Neutrophil (primary cell): ENCODE data around the gene NT5C.

Experiments
- H3K27ac ChIP-seq: fragments of 200-600 bp; sonication (generic); 2 replicates; pipeline ENCODE4 v1.5.1; 2016; ENCODE audit warnings: mild to moderate bottlenecking, moderate library complexity
- H3K27me3 ChIP-seq: fragments of 200-600 bp; sonication (generic); 2 replicates; pipeline ENCODE4 v1.6.0; 2016; ENCODE audit warnings: mild to moderate bottlenecking
- H3K36me3 ChIP-seq: fragments of 200-600 bp; sonication (generic); 2 replicates; pipeline ENCODE4 v1.5.1; 2017
- H3K4me1 ChIP-seq, 2 experiments: fragments of 200-600 bp in 1 of 2; sonication (generic) in 1 of 2; 1 replicate in 1 of 2; 2 replicates in 1 of 2; pipeline versions ENCODE4 v1.5.1 to v1.6.1; 2013 to 2016; ENCODE audit warnings: low read depth in 1 of 2, low read length in 1 of 2, mild to moderate bottlenecking in 1 of 2, moderate library complexity in 1 of 2; ENCODE audit not compliant: control insufficient read depth in 1 of 2, insufficient read depth in 1 of 2
- H3K4me3 ChIP-seq, 2 experiments: fragments of 200-600 bp in 1 of 2; sonication (generic) in 1 of 2; 1 replicate in 1 of 2; 2 replicates in 1 of 2; pipeline ENCODE4 v1.5.1; 2013 to 2016; ENCODE audit warnings: low read depth in 1 of 2, low read length in 1 of 2, mild to moderate bottlenecking in 1 of 2, moderate library complexity in 1 of 2
- H3K9me3 ChIP-seq: fragments of 200-600 bp; sonication (generic); 2 replicates; pipeline ENCODE4 v1.5.1; 2016
- TF ChIP-seq, protein P1 (sequence below): fragments of 200-600 bp; sonication (generic); IDR thresholded peaks from 2 replicates; pipeline ENCODE4 v1.5.1; 2016; ENCODE audit warnings: antibody characterized with exemption

NT5C gene

DNA sequence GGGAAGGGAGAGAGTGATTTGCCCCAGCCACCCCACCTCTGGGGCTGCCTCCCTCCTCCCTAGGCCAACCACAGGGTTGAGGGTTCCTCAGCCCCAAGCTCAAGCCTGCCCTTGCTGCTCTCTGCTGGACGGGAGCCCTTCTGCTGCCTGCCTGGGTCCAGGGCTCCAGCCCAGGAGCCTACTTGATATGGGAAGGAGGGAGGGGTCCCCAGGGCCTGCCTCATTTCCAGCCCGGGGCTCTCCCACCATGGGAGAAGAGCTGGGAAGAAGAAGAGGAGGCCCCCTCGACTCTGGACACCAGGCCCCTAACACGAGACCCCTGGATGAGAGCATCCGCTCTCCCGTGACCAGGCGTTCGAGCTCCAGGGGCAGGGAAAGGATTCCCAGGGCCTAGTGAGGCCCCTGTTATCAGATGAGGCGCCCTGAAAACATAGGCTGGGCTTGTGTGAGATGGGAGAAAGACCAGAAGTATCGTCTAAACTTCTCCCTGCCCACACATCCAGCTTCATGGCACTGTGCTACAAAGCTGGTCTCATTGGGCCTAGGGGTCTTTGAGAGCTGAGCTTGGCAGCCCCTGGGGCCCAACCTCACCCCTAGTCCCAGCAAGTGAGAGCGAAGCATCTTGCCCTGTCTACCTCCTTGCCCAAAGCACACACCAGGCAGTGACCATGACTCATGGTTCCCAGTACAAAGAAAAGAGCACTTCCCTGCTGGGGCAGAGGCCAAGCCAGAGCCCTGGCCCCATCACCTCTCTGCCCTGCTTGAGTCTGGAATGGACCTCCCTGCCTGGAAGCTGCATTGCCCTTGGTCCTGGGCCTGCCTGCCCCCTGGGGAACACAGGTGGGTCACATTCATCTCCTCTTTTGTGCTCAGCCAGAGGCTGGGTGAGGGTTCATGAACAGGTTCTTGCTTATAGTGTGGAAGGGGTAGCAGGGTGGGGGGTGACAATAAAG lies 42.8 kb downstream of the NT5C start:
- Histone ChIP-seq H3K4me3 (peak overlapping the region; percentile 80 to 86), H3K9me3 (no peaks in the 10 kb centered on the region), H3K27me3 (no peaks in the 10 kb centered on the region), H3K4me1 (peaks cover 58 to 64% of the 10 kb centered on the region in 2 experiments), H3K36me3 (peaks cover 2% of the 10 kb centered on the region), H3K27ac (peak overlapping the region; percentile 99)
- TF ChIP-seq, protein P1, sequence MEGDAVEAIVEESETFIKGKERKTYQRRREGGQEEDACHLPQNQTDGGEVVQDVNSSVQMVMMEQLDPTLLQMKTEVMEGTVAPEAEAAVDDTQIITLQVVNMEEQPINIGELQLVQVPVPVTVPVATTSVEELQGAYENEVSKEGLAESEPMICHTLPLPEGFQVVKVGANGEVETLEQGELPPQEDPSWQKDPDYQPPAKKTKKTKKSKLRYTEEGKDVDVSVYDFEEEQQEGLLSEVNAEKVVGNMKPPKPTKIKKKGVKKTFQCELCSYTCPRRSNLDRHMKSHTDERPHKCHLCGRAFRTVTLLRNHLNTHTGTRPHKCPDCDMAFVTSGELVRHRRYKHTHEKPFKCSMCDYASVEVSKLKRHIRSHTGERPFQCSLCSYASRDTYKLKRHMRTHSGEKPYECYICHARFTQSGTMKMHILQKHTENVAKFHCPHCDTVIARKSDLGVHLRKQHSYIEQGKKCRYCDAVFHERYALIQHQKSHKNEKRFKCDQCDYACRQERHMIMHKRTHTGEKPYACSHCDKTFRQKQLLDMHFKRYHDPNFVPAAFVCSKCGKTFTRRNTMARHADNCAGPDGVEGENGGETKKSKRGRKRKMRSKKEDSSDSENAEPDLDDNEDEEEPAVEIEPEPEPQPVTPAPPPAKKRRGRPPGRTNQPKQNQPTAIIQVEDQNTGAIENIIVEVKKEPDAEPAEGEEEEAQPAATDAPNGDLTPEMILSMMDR: no peak

DNA sequence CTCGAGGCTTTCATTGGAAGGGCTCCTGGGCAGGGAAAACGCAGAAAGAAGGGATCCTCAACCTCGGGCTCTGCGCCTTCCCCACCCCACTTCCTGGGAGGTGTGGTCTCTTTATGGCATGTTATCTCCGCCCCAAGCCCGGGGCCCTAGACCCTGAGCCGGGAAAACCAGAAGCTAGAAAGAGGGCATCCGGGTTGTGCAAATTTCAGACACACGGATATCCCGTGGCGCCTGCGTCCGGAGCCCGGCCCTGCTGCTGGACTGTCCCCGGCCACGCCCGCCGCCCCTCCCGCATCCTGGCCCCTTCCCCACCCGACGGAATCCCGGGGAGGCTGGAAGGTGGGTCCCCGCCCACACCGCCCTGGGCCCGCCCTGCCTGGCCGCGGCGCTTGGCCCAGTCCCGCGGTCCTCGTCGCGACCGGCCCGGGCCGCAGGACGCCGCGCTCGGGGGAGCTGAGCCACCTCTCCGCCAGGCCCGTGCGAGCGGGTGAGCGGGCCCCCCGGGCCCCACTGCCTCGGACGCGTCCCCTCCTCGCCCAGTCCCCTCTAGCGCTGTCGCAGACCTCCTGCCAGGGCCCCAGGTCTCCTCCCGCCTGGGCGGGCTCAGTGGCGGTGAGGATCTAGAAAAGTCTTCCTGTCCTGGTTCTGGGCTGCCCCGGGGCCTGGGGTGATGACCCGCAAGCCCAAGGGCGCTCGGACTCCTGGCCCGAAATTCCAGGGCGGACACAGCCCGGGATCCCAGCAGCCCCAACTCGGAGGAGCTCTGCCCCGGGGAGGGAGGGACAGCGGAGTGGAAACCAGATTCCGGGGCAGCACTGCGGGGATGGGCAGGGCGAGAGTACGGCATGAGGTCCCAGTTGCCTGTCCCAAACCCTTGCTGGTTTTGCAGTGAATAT lies 43.7 kb downstream of the NT5C start, which contains the start of gene SLC16A5:
Gene SLC16A5, plus strand, starts transcription at position 397 of the 896 bp plus-strand sequence. CDS start 5,683 bp downstream, outside the sequence.
- Histone ChIP-seq H3K9me3 (no peaks in the 10 kb centered on the region), H3K27ac (peak within 1 kb of the TSS; percentile 99), H3K4me1 (peaks cover 49 to 55% of the 10 kb centered on the region in 2 experiments), H3K4me3 (peak within 1 kb of the TSS; percentile 80 to 86), H3K36me3 (no peaks in the 10 kb centered on the region), H3K27me3 (no peaks in the 10 kb centered on the region)
- TF ChIP-seq, protein P1: peak; percentile 30

DNA sequence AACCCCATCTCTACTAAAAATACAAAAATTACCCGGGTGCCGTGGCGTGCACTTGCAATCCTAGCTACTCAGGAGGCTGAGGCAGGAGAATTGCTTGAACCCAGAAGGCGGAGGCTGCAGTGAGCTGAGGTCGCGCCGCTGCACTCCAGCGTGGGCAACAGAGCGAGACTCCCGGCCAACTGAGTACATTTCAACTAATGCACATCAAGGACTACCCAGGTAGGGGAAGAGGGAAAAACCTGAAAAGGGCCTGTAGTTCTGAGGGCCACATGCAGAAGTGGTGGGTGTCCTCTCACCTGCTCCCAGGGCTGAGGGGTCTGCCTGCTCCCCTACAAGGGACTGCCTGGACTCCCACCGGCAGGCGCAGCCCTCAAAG lies 44.4 kb downstream of the NT5C start:
- H3K27me3 ChIP-seq: no peaks in the 10 kb centered on the region
- TF ChIP-seq, protein P1: no peak
- no peaks in the 10 kb centered on the region for H3K36me3 ChIP-seq
- peaks cover 43 to 48% of the 10 kb centered on the region in 2 experiments for H3K4me1 ChIP-seq
- peak overlapping the region; percentile 99 for H3K27ac ChIP-seq
- no peaks in the 10 kb centered on the region for H3K9me3 ChIP-seq
- peak overlapping the region; percentile 80 to 86 for H3K4me3 ChIP-seq

DNA sequence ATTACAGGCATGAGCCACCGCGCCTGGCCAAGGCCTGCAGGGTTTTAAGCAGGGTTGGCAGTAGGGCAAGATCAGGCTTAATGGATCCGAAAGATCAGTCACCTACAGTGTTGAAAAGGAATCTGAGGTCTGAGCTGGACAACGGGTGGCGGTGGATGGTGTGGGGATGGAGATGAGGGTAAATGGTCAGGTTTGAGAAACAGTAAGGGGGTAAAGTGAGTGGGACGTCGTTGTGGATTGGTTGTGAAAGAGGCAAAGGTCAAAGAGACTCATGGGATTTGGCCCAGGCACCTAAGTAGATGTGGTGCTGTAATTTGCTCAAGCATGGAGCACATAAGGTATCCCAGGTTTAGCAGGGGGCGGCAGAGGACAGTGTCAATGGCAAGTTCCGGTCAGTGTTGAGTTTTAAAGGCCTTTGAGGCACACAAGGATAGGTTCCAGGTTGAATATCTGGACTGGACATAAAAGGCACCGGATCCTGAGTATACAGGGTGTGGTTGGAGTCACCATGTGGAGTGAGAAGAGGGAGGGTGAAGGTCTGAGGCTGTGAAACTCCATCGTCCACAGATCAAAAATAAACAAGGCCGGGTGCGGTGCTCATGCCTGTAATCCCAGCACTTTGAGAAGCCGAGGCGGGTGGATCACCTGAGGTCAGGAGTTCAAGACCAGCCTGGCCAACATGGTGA lies 44.9 kb downstream of the NT5C start:
- Histone ChIP-seq H3K4me3 (no peak overlapping the region), H3K9me3 (no peaks in the 10 kb centered on the region), H3K27me3 (no peaks in the 10 kb centered on the region), H3K27ac (peak overlapping the region; percentile 99), H3K4me1 (peaks cover 38 to 44% of the 10 kb centered on the region in 2 experiments), H3K36me3 (no peaks in the 10 kb centered on the region)
- TF ChIP-seq, protein P1: no peak
